Osteocyte (in vitro differentiated cells): ENCODE data around the gene REEP6. TPM values are rescaled to one million over a fixed set of nuclear protein-coding genes. Genes with fewer than 3 reads are reported as not detected.
"Not testable (repeated sequence)": the region's sequence is repeated elsewhere in the genome, so short reads cannot be mapped to it uniquely, and the experiment has no call there.

Experiments used
- DNase-seq: peaks from one replicate; pipeline ENCODE4 v3.0.0; 2021; ENCODE audit warnings: mixed read lengths; ENCODE audit not compliant: unreplicated experiment; ENCODE audit errors: extremely low spot score
- H3K27ac Mint-ChIP-seq: one replicate; pipeline ENCODE4 v1.8.0; 2021; ENCODE audit warnings: mild to moderate bottlenecking, mixed read lengths; ENCODE audit not compliant: unreplicated experiment
- H3K27me3 Mint-ChIP-seq: one replicate; pipeline ENCODE4 v1.8.0; 2021; ENCODE audit warnings: mixed read lengths; ENCODE audit not compliant: unreplicated experiment
- H3K36me3 Mint-ChIP-seq: one replicate; pipeline ENCODE4 v1.8.0; 2021; ENCODE audit warnings: mixed read lengths; ENCODE audit not compliant: unreplicated experiment
- H3K4me1 Mint-ChIP-seq: one replicate; pipeline ENCODE4 v1.8.0; 2021; ENCODE audit warnings: mixed read lengths; ENCODE audit not compliant: unreplicated experiment
- H3K4me3 Mint-ChIP-seq: one replicate; pipeline ENCODE4 v1.8.0; 2021; ENCODE audit warnings: mild to moderate bottlenecking, moderate library complexity, mixed read lengths; ENCODE audit not compliant: unreplicated experiment
- H3K9me3 Mint-ChIP-seq: one replicate; pipeline ENCODE4 v1.8.0; 2021; ENCODE audit warnings: mixed read lengths; ENCODE audit not compliant: unreplicated experiment
- CTCF ChIP-seq: fragments of 200-600 bp; sonication (generic); IDR thresholded peaks from 2 replicates; pipeline ENCODE4 v1.5.0; 2021; ENCODE audit warnings: antibody characterized with exemption, mild to moderate bottlenecking, moderate library complexity
- total RNA-seq: library from RNA; stranded (reverse); gene quantifications from 2 replicates; pipeline ENCODE4 v1.2.1, GENCODE V29; 2021

The REEP6 gene
- total RNA-seq, 1 donor from 2014 or later: 4.1 TPM

- peaks cover 6% of the 10 kb centered on the region for H3K4me1 Mint-ChIP-seq
- peak; percentile 79 for DNase-seq
- TF ChIP-seq CTCF: no peak
- H3K4me3 Mint-ChIP-seq: no peak overlapping the region
- peaks cover 9% of the 10 kb centered on the region for H3K27me3 Mint-ChIP-seq
- H3K36me3 Mint-ChIP-seq: no peaks in the 10 kb centered on the region
- H3K9me3 Mint-ChIP-seq: no peaks in the 10 kb centered on the region
- H3K27ac Mint-ChIP-seq: no peak overlapping the region
These were observed 5.1 kb downstream of the REEP6 start for GRCh38 chr19:1495799-1496713.

GRCh38 chr19:1496714-1497577, 6.0 kb downstream of the REEP6 start:
- Mint-ChIP-seq H3K27ac (no peak overlapping the region), H3K4me3 (no peak overlapping the region), H3K9me3 (no peaks in the 10 kb centered on the region)

GRCh38 chr19:1497578-1498235, 6.7 kb downstream of the REEP6 start:
- no peaks in the 10 kb centered on the region for H3K36me3 Mint-ChIP-seq
- no peak overlapping the region for H3K27ac Mint-ChIP-seq
- H3K9me3 Mint-ChIP-seq: no peaks in the 10 kb centered on the region
- H3K4me3 Mint-ChIP-seq: no peak overlapping the region
- H3K27me3 Mint-ChIP-seq: peaks cover 5% of the 10 kb centered on the region
- DNase-seq: no peak
- no peak for TF ChIP-seq CTCF
- H3K4me1 Mint-ChIP-seq: no peaks in the 10 kb centered on the region

More at GRCh38 chr19:1496714-1497577, 6.0 kb downstream of the REEP6 start:
- Mint-ChIP-seq H3K27me3 (peaks cover 8% of the 10 kb centered on the region), H3K4me1 (peaks cover under 1% of the 10 kb centered on the region), H3K36me3 (no peaks in the 10 kb centered on the region)
- peak; percentile 79 for DNase-seq
- TF ChIP-seq CTCF: no peak

- not testable (repeated sequence) for H3K27ac Mint-ChIP-seq, H3K27me3 Mint-ChIP-seq, H3K36me3 Mint-ChIP-seq, H3K4me3 Mint-ChIP-seq, H3K9me3 Mint-ChIP-seq, H3K4me1 Mint-ChIP-seq
- DNase-seq: peak; percentile 81
These were observed 8.2 kb downstream of the REEP6 start for GRCh38 chr19:1499231-1499630.

GRCh38 chr19:1501200-1501595, 10.2 kb downstream of the REEP6 start:
- H3K4me3 Mint-ChIP-seq: no peak overlapping the region

More at GRCh38 chr19:1501200-1501595, 10.2 kb downstream of the REEP6 start:
- no peak overlapping the region for H3K27ac Mint-ChIP-seq
- peaks cover 3% of the 10 kb centered on the region for H3K27me3 Mint-ChIP-seq
- H3K4me1 Mint-ChIP-seq: peaks cover 2% of the 10 kb centered on the region
- no peak for TF ChIP-seq CTCF
- H3K36me3 Mint-ChIP-seq: no peaks in the 10 kb centered on the region
- no peaks in the 10 kb centered on the region for H3K9me3 Mint-ChIP-seq
- DNase-seq: no peak
